ENCODE measurements around the gene IZUMO4. TPM values are rescaled to one million over a fixed set of nuclear protein-coding genes. Genes with fewer than 3 reads are reported as not detected.
"Not testable (repeated sequence)": the region's sequence is repeated elsewhere in the genome, so short reads cannot be mapped to it uniquely, and the experiment has no call there.

Gene IZUMO4
- total RNA-seq, 2 donors from 2014 or later: 0.90 to 2.4 TPM

- intact Hi-C loops (cut with DNase I): loop anchor here in 1 of 2 donors (10.0 kb wide), 1 partner anchor 153 kb away; no protein-coding TSS in a partner anchor
- DNase-seq (ENCODE audit: low spot score): peak; percentile 79
These were observed 18.7 kb upstream of the IZUMO4 start for GRCh38 chr19:2077833-2078619.

- DNase-seq (ENCODE audit: low spot score): peak; percentile 76
- intact Hi-C loops (cut with DNase I): loop anchor here in 1 of 2 donors (10.0 kb wide), 1 partner anchor 154 kb away; no protein-coding TSS in a partner anchor
These were observed 17.4 kb upstream of the IZUMO4 start for GRCh38 chr19:2079076-2079864.

GRCh38 chr19:2079865-2080301 lies 16.8 kb upstream of the IZUMO4 start:
- DNase-seq (ENCODE audit: low spot score): peak; percentile 74
- intact Hi-C loops (cut with DNase I): loop anchor here in 1 of 2 donors (10.0 kb wide), 1 partner anchor 155 kb away; no protein-coding TSS in a partner anchor

DNA sequence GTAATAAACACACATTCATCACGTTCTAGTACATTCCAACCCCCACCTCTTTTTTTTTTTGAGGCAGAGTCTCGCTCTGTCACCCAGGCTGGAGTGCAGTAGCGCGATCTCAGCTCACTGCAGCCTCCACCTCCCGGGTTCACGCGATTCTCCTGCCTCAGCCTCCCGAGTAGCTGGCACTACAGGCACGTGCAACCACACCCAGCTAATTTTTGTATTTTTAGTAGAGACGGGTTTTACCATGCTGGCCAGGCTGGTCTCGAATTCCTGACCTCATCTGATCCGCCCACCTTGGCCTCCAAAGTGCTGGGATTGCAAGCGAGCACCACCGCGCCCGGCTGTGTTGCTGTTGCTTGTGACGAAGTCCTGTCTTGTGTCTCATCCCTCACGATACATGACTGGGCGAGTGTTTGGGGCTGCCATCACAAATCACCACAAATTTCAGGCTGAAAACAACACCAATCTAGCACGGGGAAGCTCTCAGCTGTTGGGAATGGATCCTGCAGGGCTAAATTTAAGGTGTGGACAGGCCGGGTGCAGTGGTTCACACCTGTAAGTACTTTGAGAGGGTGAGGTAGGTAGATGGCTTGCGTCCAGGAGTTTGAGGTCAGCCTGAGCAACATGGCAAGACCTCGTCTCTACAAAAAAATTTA lies 16.3 kb upstream of the IZUMO4 start:
- intact Hi-C loops (cut with DNase I): no loop called here

GRCh38 chr19:2081873-2082810 lies 14.6 kb upstream of the IZUMO4 start:
- intact Hi-C loops (cut with DNase I): no loop called here
- DNase-seq (ENCODE audit: low spot score): peak; percentile 86

More for the DNA sequence above, 16.3 kb upstream of the IZUMO4 start:
- no peak for DNase-seq (ENCODE audit: low spot score)

DNA sequence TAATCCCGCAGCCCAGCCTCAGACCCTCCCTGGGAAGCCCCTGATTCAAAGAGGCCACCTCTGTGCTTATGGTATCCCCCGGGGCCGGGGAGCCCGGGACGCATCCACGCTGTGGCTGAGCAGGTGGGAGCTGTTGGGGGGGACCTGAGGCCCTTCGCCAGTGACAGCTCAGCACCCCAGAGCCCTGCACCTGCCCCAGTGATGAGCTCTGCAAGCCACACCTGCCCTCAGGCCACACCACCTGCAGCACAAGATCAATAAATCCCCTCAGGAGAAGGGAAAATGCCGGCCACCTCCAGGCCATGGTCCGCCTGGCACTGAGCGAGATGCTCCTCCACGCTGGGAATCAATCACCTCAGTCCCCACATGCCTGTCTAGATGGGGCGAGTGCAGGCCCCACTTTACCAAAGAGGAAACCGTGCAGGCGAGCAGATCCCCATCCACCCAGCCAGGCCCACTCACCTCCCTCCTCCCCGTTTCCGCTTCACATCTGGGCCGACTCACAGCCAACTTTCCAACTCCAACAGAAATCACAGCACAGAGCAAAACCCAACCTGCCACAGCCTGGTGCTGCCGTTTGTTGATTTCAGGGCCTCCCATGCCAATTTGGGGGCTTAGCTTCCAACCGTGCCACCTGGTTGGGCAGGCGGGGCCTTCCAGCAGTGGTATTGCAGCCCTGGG lies 13.4 kb upstream of the IZUMO4 start:
- DNase-seq (ENCODE audit: low spot score): peak; percentile 73
- intact Hi-C loops (cut with DNase I): no loop called here

GRCh38 chr19:2084993-2085720 lies 11.6 kb upstream of the IZUMO4 start:
- intact Hi-C loops (cut with DNase I): no loop called here
- peak; percentile 93 for DNase-seq (ENCODE audit: low spot score)

GRCh38 chr19:2086695-2087620 lies 9.8 kb upstream of the IZUMO4 start:
- intact Hi-C loops (cut with DNase I); DNase-seq (ENCODE audit: low spot score): not testable (repeated sequence)

GRCh38 chr19:2087621-2088100 lies 9.1 kb upstream of the IZUMO4 start:
- no peak for DNase-seq (ENCODE audit: low spot score)
- intact Hi-C loops (cut with DNase I): no loop called here

DNA sequence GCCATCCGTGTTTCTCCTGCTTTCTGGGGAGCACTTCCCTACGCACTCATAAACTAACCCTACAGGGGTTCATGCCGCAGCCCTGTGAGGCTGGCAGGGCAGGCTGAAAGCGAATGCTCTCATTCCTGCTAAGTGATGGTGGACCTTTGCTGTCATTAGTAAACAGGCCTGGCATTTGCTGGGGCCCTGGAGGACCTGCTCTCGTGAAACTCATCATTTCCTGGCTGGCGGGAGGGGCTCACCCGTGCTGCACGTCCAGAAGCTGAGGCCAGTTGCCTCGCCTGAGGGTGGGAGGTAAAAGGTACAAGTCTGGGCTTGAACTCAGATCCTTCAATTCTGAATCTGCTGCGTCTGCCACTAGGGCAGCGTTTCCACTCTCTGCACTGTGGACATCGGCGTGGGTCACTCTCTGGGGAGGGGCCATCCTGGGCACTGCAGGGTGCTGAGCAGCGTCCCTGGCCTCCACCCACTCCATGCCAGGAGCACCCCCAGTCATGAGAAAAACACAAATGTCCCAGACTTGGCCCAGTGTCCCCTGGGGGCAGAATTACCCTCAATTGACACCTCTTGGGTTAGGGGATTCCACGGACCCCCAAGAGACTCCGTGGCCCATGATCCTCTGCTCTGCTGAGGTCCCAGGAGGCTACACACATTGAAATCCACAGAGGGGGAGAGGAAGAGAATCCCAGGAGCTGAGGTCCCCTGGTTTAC lies 7.6 kb upstream of the IZUMO4 start:
- intact Hi-C loops (cut with DNase I): no loop called here
- no peak for DNase-seq (ENCODE audit: low spot score)

- no peak for DNase-seq (ENCODE audit: low spot score)
- intact Hi-C loops (cut with DNase I): no loop called here
These were observed 7.0 kb upstream of the IZUMO4 start for GRCh38 chr19:2089727-2090053.

DNA sequence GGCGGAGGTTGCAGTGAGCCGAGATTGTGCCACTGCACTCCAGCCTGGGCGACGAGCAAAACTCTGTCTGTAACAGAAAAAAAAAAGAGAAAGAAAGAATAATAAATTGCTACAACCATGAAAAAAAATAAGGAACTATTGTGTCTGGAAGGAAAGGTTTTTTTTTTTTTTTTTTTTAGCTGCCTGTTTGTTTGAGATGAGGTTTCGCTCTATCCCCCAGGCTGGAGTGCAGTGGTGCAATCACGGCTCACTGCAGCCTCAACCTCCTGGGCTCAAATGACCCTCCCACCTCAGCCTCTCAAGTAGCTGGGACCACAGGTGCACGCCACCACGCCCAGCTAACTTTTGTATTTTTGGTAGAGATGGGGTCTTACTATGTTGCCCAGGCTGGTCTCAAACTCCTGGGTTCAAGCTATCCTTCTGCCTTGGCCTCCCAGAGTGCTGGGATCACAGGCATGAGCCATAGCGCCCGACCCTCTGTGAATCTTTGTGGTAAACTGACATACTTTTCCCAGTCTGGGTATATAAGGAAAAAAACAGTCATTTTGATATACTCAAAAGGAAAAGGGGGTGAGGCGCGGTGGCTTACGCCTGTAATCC lies 4.7 kb upstream of the IZUMO4 start:
- intact Hi-C loops (cut with DNase I); DNase-seq (ENCODE audit: low spot score): not testable (repeated sequence)

- intact Hi-C loops (cut with DNase I): no loop called here
- DNase-seq (ENCODE audit: low spot score): peak; percentile 97
These were observed 658 bp upstream of the IZUMO4 start, which contains the start of gene MOB3A for GRCh38 chr19:2096034-2096479. Gene MOB3A (minus strand): TSS chr19:2096326. CDS start chr19:2078560, 17,766 bp downstream.

- DNase-seq (ENCODE audit: low spot score): no peak
These were observed 629 bp downstream of the IZUMO4 start for GRCh38 chr19:2097203-2097885.

DNA sequence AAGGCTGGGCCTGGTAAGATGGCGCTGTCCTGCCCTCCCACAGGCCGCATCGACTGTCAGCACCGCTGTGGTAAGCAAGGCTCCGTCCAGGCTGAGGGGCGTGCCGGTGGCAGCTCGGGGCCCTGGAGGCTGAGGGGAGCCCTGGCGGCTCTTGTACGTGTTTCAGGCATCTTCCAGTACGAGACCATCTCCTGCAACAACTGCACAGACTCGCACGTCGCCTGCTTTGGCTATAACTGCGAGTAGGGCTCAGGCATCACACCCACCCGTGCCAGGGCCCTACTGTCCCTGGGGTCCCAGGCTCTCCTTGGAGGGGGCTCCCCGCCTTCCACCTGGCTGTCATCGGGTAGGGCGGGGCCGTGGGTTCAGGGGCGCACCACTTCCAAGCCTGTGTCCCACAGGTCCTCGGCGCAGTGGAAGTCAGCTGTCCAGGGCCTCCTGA lies 1.2 kb downstream of the IZUMO4 start:
- no peak for DNase-seq (ENCODE audit: low spot score)
- intact Hi-C loops (cut with DNase I): no loop called here

More at GRCh38 chr19:2097203-2097885, 629 bp downstream of the IZUMO4 start:
- intact Hi-C loops (cut with DNase I): no loop called here

All from posterior vena cava (tissue), 2 donors.